GM19395 (cell line): Measurements from ENCODE around the gene OR13C9.
"Not testable (repeated sequence)": the region's sequence is repeated elsewhere in the genome, so short reads cannot be mapped to it uniquely, and the experiment has no call there.

Experiments
- ATAC-seq: cut with Tn5 transposase; IDR thresholded peaks from one replicate; pipeline ENCODE4 v1.9.1; 2021; ENCODE audit warnings: mild to moderate bottlenecking, moderate library complexity; ENCODE audit not compliant: unreplicated experiment

The OR13C9 gene

DNA sequence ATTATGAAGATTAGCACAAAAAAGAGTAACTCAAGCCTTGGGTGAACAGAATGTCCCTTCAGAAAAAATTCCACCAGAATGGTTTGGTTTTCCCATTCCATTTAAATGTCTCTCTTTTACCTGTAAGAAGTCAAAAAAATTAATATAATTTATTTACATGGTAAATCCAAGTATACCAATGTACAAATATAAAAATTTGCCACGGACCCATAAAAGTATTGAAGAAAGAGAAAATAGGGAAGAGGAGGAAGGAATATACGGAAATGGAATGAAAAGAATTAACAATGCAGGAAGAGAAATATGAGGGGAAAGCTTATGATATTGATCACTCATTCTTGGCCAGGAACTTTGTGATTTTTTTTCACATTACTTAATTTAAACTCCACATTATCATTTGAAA, at the start of gene OR13C9:
TSS of gene OR13C9 (minus strand) at position 101 of the 400 bp plus-strand sequence. CDS start at position 101, 0 bp downstream.
- no peak for ATAC-seq

DNA sequence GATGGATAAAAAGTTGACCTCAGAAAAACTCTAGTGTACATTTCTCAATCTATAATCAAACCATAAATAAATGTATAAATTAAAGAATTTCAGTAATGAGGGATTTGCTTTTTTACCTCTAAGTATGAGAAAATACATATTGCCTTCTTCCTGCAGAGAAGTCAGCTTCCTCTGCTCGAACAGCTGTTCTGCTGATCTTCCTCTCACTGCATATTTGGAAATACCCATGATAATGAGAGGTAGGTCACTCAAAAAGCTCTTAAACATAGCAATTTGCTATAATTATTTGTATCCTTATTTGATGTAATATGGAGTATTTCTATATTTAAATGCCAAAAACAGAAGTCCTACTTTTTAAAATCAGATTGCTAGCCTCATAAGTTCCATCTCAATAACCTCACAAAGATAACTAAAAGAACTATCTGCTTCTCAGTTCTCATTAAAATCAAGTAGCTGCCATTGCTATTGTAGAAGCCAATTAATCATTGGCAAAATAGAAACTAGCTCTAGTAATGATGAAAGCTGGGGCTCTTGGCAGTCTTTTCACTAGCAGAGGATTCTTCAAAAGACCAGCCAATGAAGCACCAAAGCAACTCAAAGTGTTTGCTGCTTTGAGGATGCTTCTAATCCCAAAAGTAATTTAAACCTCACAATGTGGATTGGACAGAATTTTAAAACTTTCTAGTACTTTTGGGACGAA, 40.6 kb upstream of the OR13C9 start:
- no peak for ATAC-seq

- ATAC-seq, result no peak
Observed at GRCh38 chr9:104635456-104635855, 17.5 kb upstream of the OR13C9 start.

GRCh38 chr9:104633976-104634520, 16.0 kb upstream of the OR13C9 start:
- no peak for ATAC-seq

DNA sequence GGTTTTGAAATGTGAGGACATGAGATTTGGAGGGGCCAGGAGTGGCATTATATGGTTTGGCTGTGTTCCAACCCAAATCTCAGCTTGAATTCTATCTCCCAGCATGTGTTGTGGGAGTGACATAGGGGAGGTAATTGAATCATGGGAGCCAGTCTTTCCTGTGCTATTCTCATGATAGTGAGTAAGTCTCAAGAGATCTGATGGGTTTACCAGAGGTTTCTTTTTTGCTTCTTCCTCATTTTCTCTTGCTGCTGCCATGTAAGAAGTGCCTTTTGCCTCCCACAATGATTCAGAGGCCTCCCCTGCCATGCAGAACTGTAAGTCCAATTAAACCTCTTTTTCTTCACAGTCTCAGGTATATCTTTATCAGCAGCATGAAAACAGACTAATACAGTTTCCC, 8.0 kb upstream of the OR13C9 start:
- ATAC-seq, result not testable (repeated sequence)

DNA sequence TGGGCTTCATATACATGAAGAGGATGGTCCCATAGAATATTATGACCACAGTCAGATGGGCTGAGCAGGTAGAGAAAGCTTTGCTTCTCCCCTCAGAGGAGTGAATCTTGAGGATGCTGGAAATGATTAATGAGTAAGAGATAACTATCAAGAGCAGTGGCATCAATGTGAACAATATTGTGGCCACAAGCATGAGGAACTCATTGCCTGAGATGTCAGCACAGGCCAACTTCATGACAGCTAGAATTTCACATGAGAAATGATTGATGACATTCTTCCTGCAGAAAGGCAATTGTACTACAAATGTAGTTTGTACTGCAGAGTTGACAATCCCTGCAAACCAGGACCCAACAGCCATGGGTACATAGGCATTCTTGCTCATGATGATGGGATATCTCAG, 586 bp downstream of the OR13C9 start:
- no peak for ATAC-seq

GRCh38 chr9:104611213-104611612, 6.8 kb downstream of the OR13C9 start:
- no peak for ATAC-seq

GRCh38 chr9:104608336-104608735, 9.7 kb downstream of the OR13C9 start:
- ATAC-seq, result no peak

- ATAC-seq, result no peak
Observed at GRCh38 chr9:104606152-104606551, 11.9 kb downstream of the OR13C9 start.

GRCh38 chr9:104605527-104605926, 12.5 kb downstream of the OR13C9 start, which contains the start of gene OR13C2:
Gene OR13C2 (minus strand): TSS chr9:104605627. CDS start chr9:104605627, 0 bp downstream.
- ATAC-seq, result not testable (repeated sequence)

DNA sequence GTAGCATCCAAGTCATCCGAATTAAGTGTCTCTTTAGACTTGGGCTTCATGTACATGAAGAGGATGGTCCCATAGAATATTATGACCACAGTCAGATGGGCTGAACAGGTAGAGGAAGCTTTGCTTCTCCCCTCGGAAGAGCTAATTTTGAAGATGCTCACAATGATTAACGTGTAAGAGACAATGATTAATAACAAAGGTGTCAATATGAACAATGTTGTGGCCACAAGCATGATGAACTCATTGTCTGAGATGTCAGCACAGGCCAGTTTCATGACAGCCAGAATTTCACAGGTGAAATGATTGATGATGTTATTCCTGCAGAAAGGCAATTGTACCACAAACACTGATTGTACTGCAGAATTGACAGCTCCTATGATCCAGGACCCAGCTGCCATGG, 13.2 kb downstream of the OR13C9 start:
- ATAC-seq, result peak; percentile 58

GRCh38 chr9:104599313-104599712, 18.7 kb downstream of the OR13C9 start, which contains the start of gene OR13C5:
Gene OR13C5 (minus strand): TSS chr9:104599413. CDS start chr9:104599413, 0 bp downstream.
- not testable (repeated sequence) for ATAC-seq

DNA sequence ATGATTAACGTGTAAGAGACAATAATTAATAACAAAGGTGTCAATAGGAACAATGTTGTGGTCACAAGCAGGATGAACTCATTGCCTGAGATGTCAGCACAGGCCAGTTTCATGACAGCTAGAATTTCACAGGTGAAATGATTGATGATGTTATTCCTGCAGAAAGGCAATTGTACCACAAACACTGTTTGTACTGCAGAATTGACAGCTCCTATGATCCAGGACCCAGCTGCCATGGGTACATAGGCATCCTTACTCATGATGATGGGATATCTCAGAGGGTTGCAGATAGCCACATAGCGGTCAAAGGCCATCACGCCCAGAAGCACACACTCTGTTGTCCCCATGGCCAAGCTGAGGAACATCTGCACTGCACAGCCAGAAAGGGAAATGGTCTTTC, 19.3 kb downstream of the OR13C9 start:
- ATAC-seq, result not testable (repeated sequence)

DNA sequence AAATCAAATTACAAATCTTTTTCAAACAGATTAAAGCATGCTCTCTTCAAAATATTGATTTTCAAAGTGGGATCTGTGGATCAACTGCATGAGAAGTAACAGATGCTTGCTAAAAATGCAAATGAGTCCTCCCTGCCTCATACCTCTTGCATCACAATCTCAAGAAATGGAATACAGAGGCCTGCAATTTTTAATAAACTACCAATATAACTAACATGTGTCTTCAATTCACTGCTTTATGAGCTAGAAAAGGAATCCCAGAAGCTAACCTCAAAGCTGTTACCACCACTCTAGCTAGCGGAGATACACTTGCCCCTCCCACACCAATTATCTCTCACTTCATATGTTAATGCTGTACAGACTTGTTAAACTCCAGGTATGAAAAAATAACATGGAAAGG, 28.4 kb downstream of the OR13C9 start:
- no peak for ATAC-seq

DNA sequence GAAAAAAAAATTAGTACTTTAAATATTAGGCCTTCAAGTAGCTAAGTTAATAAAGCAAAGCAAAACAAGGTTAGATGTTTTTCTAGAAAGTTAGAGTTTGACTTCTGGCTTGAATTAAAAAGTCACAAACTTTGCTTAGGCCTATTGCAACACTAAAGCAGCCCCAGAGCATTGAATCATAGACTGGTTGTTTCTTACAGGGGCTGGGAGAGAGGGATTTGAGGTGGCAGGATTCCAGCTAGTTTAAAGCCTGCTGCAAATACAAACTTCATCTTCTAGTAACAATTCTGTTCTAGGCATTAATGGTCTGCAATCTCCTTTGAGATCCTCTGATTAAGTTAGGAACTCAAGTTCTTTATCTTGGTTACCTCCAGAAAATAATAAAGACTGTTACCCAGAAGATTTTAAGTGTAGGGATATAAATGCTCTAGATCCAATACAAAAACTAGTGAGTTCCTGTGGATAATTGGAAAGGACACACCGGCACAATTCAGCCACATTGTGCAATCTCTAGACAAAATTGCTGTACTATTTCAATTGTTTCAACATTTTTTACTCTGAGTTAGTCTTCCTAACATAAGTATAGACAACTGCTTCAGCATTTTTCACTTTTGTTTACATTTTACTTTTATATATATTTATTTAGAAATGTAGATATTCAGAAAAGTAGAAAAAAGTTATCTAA, 31.4 kb downstream of the OR13C9 start:
- no peak for ATAC-seq

DNA sequence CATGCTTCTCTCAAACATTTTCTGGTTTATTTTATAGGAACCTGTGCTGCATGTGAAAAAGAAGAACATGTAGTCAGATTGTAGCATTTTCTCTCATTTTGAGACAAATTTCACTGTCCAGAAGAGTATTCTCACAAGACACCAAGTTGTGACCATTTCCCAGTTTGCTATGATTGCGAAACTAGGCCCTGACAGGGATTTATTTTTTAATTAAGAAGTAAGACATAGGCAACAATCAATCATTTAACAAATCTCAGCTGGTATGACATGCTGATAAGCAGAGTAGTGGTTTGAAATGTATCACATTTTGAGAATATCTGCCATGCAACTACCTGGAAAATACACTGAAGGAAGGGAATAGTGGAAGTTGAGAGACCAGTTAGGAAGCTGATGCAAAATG, 37.4 kb downstream of the OR13C9 start:
- no peak for ATAC-seq

DNA sequence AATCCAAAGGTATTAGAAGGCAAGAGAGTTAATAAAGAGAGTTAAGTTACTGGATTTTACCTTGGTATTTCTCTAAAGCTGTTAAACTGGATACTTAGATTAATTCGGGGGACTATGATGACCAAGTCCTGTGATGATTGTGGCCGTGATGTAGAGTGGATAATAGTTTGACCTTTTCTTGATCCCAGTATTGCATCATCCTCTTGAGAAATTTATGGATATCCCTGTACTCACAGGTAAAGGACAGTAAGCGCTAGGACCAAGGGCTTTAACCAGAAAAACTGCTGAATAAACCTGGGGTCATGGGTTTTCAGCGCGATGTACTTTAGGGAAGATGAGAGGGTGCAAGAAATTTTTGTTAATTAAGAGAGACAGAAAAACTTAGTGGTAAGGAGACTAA, 40.7 kb downstream of the OR13C9 start:
- no peak for ATAC-seq

GRCh38 chr9:104575456-104575855, 42.5 kb downstream of the OR13C9 start:
- ATAC-seq, result no peak

DNA sequence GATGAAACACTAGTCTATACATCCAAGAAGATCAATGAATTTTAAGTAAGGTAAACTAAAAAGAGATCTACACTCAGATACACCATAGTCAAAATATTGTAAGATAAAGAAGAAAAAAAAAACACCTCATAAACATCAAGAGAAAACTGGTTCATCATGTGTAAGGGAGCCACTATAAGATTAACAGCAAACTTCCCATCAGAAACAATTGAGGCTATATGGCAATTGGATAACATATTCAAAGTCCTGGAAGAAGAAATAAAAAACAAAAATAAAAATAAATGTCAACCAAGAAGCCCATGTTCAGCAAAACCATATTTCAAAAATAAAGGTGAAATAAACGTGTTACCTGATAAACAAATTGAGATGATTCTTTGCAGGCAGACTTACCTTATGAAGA, 45.4 kb downstream of the OR13C9 start:
- no peak for ATAC-seq

DNA sequence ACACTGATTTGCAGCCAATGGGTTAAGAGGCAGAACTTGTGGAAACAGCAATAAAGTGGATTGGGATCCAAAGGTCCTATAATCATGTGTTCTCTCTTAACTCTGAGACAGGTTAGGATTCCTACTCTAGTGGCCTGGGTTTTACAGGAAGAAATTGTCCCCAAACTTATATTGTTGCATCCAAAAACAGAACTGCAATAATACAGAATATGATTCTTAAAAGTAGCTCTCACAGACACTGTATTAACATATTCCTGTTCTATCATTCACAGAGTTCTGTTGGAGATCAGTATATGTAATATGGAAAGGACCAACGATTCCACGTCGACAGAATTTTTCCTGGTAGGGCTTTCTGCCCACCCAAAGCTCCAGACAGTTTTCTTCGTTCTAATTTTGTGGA, 49.1 kb downstream of the OR13C9 start, which contains the start of gene OR13C8:
TSS of gene OR13C8 (plus strand) at position 301 of the 400 bp plus-strand sequence. CDS start at position 301, 0 bp downstream.
- no peak for ATAC-seq
